Colonic mucosa (tissue), 4 donors: ENCODE results near the gene LRCH1. TPM values are rescaled to one million over a fixed set of nuclear protein-coding genes. Genes with fewer than 3 reads are reported as not detected.

Source experiments
- DNase-seq: peaks from one replicate; pipeline ENCODE4 v3.0.0-alpha.2; 2020
- H3K27ac ChIP-seq: fragments of 200-600 bp; one replicate; pipeline ENCODE4 v1.8.0; 2021
- H3K27me3 ChIP-seq: fragments of 200-600 bp; one replicate; pipeline ENCODE4 v1.8.0; 2021
- H3K36me3 ChIP-seq: fragments of 200-600 bp; one replicate; pipeline ENCODE4 v1.8.0; 2021
- H3K4me1 ChIP-seq: fragments of 200-600 bp; one replicate; pipeline ENCODE4 v1.8.0; 2021; ENCODE audit warnings: mild to moderate bottlenecking
- H3K4me3 ChIP-seq: fragments of 200-600 bp; one replicate; pipeline ENCODE4 v1.8.0; 2021
- H3K9ac ChIP-seq, 2 donors: one replicate each; pipeline ENCODE4 v1.7.0; 2013; ENCODE audit warnings: control low read depth in 2 of 2, low read depth in 2 of 2, low read length in 2 of 2
- H3K9me3 ChIP-seq: fragments of 200-600 bp; one replicate; pipeline ENCODE4 v1.8.0; 2021
- CTCF ChIP-seq: fragments of 200-600 bp; IDR thresholded peaks from one replicate; pipeline ENCODE4 v1.8.0; 2022; ENCODE audit warnings: antibody characterized with exemption, mild to moderate bottlenecking
- intact Hi-C: fragments of 100-400 bp; cut with DNase I; formaldehyde crosslinking; loops from one replicate; pipeline ENCODE4 v1.14.1; 2022
- total RNA-seq, 2 donors: library from RNA; stranded (reverse); fragmentation: NEBNext Ultra II Directional in 1 of 2; extraction: Animal tissue kit (Norgen Biotek cat#: 25700) in 1 of 2; gene quantifications; one replicate each; pipeline ENCODE4 v1.2.1, GENCODE V29; 2021
- donor health status: healthy.
- donor health status: DM: no; HTN: no; CAD: no.
- donor health status: DM: no; HTN: no; CAD: no.

Gene LRCH1
- total RNA-seq, 2 donors from 2014 or later: 12.8 to 19.6 TPM

GRCh38 chr13:46544811-46545210, 8.2 kb upstream of the LRCH1 start:
- Histone ChIP-seq H3K27ac (no peak overlapping the region), H3K4me3 (no peak overlapping the region), H3K36me3 (no peaks in the 10 kb centered on the region), H3K9ac (no peak overlapping the region), H3K9me3 (no peaks in the 10 kb centered on the region), H3K27me3 (no peaks in the 10 kb centered on the region), H3K4me1 (no peaks in the 10 kb centered on the region)
- no peak for TF ChIP-seq CTCF
- intact Hi-C loops: no loop called here
- no peak for DNase-seq

- no peaks in the 10 kb centered on the region for H3K4me1 ChIP-seq
- no peak overlapping the region for H3K4me3 ChIP-seq
- no peaks in the 10 kb centered on the region for H3K27me3 ChIP-seq
- TF ChIP-seq CTCF: no peak
- H3K36me3 ChIP-seq: no peaks in the 10 kb centered on the region
- H3K9me3 ChIP-seq: no peaks in the 10 kb centered on the region
- DNase-seq: no peak
- intact Hi-C loops: no loop called here
- no peak overlapping the region for H3K9ac ChIP-seq
- H3K27ac ChIP-seq: no peak overlapping the region
These were observed 6.7 kb upstream of the LRCH1 start for GRCh38 chr13:46546084-46546768.

- no peaks in the 10 kb centered on the region for H3K9me3 ChIP-seq
- intact Hi-C loops: loop anchor here (2.0 to 10.0 kb wide), 2 partner anchors 134 to 170 kb away; no protein-coding TSS in a partner anchor
- no peak for DNase-seq
- TF ChIP-seq CTCF: no peak
- no peaks in the 10 kb centered on the region for H3K36me3 ChIP-seq
- peaks cover 8% of the 10 kb centered on the region for H3K4me1 ChIP-seq
- no peak overlapping the region for H3K4me3 ChIP-seq
- no peak overlapping the region for H3K9ac ChIP-seq
- H3K27ac ChIP-seq: no peak overlapping the region
- H3K27me3 ChIP-seq: no peaks in the 10 kb centered on the region
These were observed 2.1 kb upstream of the LRCH1 start for GRCh38 chr13:46550822-46551221.

GRCh38 chr13:46551410-46552302, 1.3 kb upstream of the LRCH1 start:
- intact Hi-C loops: loop anchor here (2.0 to 10.0 kb wide), 2 partner anchors 133 to 169 kb away; no protein-coding TSS in a partner anchor
- Histone ChIP-seq H3K27ac (no peak overlapping the region), H3K4me1 (peaks cover 8% of the 10 kb centered on the region), H3K9ac (peak overlapping the region; percentile 79 to 87), H3K4me3 (peak overlapping the region; percentile 86), H3K9me3 (no peaks in the 10 kb centered on the region), H3K36me3 (no peaks in the 10 kb centered on the region), H3K27me3 (no peaks in the 10 kb centered on the region)
- TF ChIP-seq CTCF: peak; percentile 91
- peak; percentile 89 for DNase-seq

GRCh38 chr13:46552303-46552682, 677 bp upstream of the LRCH1 start:
- DNase-seq: peak; percentile 46
- H3K4me3 ChIP-seq: peak overlapping the region; percentile 86
- no peaks in the 10 kb centered on the region for H3K27me3 ChIP-seq
- H3K4me1 ChIP-seq: peaks cover 8% of the 10 kb centered on the region
- no peak for TF ChIP-seq CTCF
- no peaks in the 10 kb centered on the region for H3K9me3 ChIP-seq
- intact Hi-C loops: loop anchor here (10.0 kb wide), 1 partner anchor 133 kb away; no protein-coding TSS in a partner anchor
- H3K9ac ChIP-seq: peak overlapping the region; percentile 79 to 87
- peak overlapping the region; percentile 87 for H3K27ac ChIP-seq
- H3K36me3 ChIP-seq: no peaks in the 10 kb centered on the region
